Mononuclear cell (primary cell): ENCODE measurements around the gene AGO3. TPM values are rescaled to one million over a fixed set of nuclear protein-coding genes. Genes with fewer than 3 reads are reported as not detected.
"Not testable (repeated sequence)": the region's sequence is repeated elsewhere in the genome, so short reads cannot be mapped to it uniquely, and the experiment has no call there.

ENCODE experiments used
- H3K27me3 ChIP-seq: 2 replicates; pipeline ENCODE4 v1.6.0; 2011; ENCODE audit warnings: low read length, control low read depth; ENCODE audit not compliant: insufficient read depth
- H3K4me1 ChIP-seq: 2 replicates; pipeline ENCODE4 v1.5.1; 2011; ENCODE audit warnings: mild to moderate bottlenecking, low read length, control low read depth; ENCODE audit not compliant: insufficient read depth
- H3K4me3 ChIP-seq: 2 replicates; pipeline ENCODE4 v1.5.1; 2011; ENCODE audit warnings: mild to moderate bottlenecking, low read length, moderate library complexity
- H3K9me3 ChIP-seq: 2 replicates; pipeline ENCODE4 v1.5.1; 2011; ENCODE audit warnings: low read depth, mild to moderate bottlenecking, control low read depth, low read length
- total RNA-seq: library from RNA; depleted of rRNA; stranded (reverse); fragments of >200 nt; gene quantifications from one replicate; pipeline ENCODE4 v1.2.3, GENCODE V29; 2012

The AGO3 gene
- total RNA-seq, result 19.5 TPM

DNA sequence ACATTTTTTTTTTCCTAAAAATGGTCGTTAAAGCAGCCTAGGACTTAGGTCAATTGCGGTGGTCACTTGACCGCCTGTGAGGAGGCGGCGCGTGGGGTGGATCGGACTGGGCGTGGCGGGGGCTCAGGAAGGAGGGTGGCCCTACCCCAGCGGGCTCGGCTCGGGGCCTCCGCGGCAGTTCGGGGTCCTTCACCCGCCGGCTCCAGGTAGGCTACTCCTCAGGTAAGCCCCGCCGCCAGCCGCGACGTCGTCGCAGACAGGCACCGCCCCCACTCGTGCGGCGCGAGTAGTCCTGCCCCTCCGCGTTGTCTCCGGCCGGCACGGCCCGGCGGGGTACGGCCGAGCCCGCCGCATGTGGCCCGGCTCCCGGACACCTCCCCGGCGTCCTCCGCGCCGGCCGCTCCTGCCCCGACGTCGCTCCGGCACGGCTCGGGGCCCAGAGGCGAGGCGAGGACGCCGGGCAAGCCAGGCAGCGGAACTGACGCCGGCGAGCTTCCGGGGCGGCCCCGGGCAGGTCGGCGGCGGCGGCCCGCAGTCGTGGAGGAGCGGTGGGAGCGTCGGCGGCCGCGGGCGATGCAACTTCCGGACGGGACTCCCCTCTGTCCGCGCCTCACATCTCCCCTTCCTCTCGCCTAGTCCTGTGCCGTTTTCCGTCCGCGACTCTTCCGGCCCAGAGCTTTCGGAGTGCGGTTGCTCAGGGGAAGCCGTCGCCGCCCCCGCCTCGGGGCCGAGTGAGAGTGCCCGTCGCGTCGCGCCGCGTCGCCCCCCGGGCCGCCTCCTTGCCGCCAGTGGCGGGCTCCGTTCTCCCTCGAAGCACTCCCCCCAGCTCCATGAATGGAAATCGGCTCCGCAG, at the start of gene AGO3:
Gene AGO3 (plus strand): TSS at position 513 of the 853 bp plus-strand sequence. CDS start 322 bp downstream, at position 835.
- Histone ChIP-seq H3K9me3 (no peaks in the 10 kb centered on the region), H3K4me1 (peaks cover 24% of the 10 kb centered on the region), H3K27me3 (no peaks in the 10 kb centered on the region), H3K4me3 (peak within 1 kb of the TSS; percentile 86)

DNA sequence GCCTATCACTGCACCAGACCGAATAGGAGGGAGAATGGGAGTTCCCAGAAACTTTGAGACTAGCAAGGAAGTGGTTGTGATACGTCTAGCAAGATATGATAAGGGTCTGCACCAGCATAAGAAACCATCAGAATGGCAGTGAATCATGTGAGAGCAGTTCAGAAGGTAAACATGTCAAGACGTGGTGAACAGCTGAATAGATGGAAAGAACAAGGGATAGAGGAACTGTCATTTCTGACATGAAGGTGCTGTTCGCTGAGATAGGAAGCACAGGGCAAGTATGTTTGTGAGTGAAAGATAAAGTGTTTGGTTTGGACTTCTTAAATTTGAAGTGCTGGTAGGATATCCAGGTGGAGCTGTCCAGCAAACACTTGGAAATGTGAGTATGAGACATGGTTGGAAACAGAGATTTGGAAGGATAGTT, 49.0 kb upstream of the AGO3 start:
- Histone ChIP-seq H3K4me1 (peaks cover 39% of the 10 kb centered on the region), H3K9me3 (no peaks in the 10 kb centered on the region), H3K4me3 (no peak overlapping the region), H3K27me3 (no peaks in the 10 kb centered on the region)

DNA sequence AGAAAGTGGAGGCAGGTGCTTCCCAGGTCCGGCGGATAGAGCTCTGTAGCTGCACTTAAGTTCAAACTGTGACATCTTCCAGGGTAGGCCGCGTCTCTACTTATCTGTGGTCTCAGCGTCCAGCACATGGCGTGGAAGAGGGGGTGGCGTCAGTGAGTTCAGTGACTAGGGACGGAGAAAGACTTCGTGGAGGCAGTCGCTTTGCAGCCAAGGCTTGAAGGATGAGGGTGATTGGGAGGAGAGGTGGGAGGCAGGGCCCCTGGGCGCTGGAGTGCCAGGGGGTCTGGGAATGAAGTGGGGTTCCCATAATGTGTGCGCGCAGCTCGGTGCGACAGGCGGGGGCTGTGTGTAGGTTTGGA, 48.3 kb upstream of the AGO3 start:
- H3K4me1 ChIP-seq, result peaks cover 46% of the 10 kb centered on the region
- no peak overlapping the region for H3K4me3 ChIP-seq
- no peaks in the 10 kb centered on the region for H3K27me3 ChIP-seq
- no peaks in the 10 kb centered on the region for H3K9me3 ChIP-seq

DNA sequence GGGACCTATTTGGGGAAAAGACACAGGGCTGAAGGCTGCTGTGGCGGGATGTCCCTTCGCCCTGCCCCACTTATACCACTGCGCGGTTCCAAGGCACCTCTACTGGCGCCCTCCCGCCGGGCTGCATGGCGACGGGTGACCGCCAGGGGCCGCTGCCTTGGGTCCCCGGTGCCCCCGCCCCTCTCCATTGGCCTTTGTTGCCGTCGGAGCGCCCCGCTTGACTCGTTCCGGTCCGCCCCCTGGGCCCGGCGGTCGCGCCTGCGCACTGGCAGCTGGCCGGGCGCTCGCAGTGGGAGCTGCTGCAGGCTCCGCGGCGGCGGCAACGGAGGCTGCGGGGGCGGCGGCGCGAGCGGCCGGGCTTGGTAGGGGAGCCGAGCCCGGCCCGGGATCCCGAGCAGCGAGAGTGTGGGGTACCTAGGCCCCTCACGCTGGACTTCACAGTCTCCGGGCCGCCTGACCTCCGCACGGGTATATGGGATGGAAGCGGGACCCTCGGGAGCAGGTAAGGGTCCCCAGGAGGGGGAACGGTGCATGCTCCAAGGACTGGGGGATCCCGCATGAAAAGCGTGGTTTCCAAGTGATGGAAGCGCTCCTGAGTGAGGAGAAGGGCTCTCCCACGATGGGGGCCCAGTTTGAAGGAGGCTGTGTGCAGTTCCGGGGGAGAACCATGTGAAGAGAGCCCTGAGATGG, 47.8 kb upstream of the AGO3 start, which contains the start of gene AGO1:
Gene AGO1 (plus strand): TSS at position 265 of the 690 bp plus-strand sequence. CDS start 213 bp downstream, at position 478.
- H3K4me3 ChIP-seq, result peak within 1 kb of the TSS; percentile 100
- peaks cover 52% of the 10 kb centered on the region for H3K4me1 ChIP-seq
- no peaks in the 10 kb centered on the region for H3K9me3 ChIP-seq
- H3K27me3 ChIP-seq, result no peaks in the 10 kb centered on the region

DNA sequence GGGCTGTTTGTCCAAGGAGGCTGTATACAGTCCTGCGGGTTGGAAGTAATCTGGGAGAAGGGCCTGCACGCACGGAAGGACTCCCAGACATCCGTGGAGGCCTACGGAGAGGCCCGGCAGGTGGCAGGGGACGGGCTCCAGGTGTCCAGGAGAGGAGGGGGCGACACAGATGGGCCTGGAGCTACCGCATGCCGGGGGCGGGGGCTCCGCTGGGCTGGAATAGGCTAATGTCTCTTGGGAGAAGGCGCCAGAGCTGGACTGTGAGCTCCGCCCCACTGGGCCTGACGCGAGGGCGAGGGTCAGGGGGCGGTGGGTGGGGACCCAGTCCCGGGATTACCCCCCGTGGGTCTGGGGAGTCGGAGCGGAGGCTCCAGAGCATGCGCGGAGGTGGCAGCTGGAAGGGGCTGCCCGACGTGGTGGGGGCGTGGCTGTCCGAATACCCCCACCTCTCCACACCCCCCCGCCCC, 47.2 kb upstream of the AGO3 start:
- H3K9me3 ChIP-seq, result no peaks in the 10 kb centered on the region
- peaks cover 57% of the 10 kb centered on the region for H3K4me1 ChIP-seq
- H3K4me3 ChIP-seq, result peak overlapping the region; percentile 100
- H3K27me3 ChIP-seq, result no peaks in the 10 kb centered on the region

DNA sequence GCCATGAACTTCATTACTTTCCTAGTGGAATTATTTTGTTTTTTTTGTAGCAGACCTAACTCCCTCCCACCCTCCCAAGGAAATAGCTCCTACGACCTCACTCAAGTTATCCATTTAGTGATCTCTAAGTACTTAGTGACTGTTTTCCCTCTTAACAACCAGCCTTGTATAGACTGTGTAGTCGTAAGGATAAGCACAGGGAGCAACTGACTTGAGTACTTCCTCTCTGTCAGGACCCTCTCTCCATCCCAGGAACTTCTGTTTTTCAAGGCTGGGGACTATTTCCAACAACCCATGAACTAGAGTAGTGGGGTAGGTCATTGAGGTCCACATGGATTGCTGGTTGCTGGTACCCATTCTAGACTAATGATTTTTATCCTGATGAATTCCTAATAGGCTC, 46.0 kb upstream of the AGO3 start:
- Histone ChIP-seq H3K4me3 (no peak overlapping the region), H3K27me3 (no peaks in the 10 kb centered on the region), H3K9me3 (no peaks in the 10 kb centered on the region), H3K4me1 (peaks cover 67% of the 10 kb centered on the region)

DNA sequence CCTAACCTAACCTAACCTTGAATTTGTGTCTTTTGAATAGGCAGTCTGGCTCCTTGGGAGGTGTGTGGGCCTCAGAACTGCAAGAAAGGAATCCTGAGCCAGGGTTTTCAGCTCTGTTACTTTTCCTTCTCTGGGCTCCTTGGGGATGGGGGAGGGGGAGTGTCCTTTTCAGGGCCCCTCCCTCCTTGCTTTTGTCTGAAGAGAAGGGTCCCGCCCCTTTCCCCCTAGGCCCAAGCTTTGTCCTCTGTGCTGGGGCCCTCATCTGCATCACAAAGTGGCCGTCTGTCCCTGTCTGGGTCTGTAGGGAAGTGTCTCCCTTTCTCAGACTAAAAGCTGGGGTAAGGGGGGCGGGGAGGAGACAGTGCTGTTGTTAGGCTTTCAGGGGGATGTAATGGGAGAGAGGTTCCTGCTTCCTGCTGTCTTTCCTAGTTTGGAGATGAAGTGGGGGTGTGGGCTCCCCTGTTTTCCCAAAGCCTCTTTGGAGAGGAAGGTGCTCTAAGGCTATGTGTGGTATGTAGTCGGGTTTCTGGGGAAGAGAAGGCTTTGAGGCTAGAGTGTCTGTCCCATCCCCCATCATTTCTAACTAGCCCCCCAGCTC, 44.8 kb upstream of the AGO3 start:
- H3K4me3 ChIP-seq, result no peak overlapping the region
- H3K9me3 ChIP-seq, result no peaks in the 10 kb centered on the region
- H3K4me1 ChIP-seq, result peaks cover 67% of the 10 kb centered on the region
- no peaks in the 10 kb centered on the region for H3K27me3 ChIP-seq

DNA sequence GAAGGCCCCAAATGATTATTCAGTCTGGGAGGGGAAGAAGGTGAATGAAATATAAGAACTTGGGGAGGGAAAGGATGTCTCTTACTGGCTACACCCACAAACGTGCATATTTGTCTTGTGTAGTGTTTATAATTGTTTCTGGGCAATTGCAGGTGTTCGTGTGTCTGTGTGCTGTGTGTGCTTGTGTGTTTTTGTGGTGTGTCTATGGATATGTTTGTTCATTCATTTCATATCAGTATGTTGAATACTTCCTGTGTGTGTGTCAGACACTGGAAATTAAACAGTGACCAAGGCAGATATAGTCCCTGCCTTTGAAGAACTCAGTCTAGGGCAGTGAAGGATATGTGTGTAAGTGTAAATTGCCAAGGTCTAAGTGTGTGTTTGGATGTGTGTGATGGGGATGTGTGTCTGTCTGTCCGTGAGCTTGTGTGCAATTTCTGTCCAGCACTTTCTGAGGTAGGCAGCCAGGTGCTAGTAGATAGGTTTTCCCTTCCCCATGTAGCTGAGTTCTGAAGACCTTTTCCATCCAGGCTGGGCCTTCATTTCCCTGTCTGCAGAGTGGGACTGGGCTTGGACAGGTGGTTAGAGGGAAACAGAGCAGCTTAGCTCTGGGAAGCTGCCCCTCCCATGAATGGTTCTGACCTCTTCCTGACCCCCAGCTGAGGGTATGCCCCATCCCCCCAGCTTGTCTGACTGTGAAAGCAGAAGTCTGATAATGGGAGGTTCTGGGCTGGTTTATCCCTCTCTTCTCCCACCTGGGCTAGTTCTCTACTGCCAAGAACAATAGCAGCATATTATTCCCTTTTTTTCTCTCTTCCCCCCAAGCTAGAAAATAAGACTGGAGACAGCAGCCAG, 44.1 kb upstream of the AGO3 start:
- H3K9me3 ChIP-seq, result no peaks in the 10 kb centered on the region
- no peak overlapping the region for H3K4me3 ChIP-seq
- H3K4me1 ChIP-seq, result peaks cover 67% of the 10 kb centered on the region
- H3K27me3 ChIP-seq, result no peaks in the 10 kb centered on the region

DNA sequence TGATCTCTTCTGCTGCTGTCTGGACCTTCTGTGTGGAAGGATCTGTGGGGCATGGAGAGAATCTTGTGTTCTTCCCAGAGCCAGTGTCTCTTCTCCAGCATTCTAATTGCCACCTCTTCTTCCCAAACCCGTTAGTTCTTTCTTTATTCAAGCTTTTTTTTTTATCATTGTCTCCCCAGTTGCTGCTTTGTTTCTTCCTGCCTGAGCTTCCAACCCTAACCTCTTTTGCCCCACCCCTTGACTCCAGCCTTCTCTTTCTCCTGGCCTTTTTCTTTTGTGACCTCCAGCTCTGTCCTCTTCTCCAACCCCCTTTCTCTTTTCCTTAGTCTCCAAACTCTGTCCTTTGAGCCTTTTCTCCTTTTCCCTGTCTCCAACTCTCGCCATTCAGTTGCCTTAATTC, 43.4 kb upstream of the AGO3 start:
- H3K9me3 ChIP-seq, result no peaks in the 10 kb centered on the region
- H3K4me3 ChIP-seq, result no peak overlapping the region
- no peaks in the 10 kb centered on the region for H3K27me3 ChIP-seq
- H3K4me1 ChIP-seq, result peaks cover 66% of the 10 kb centered on the region

DNA sequence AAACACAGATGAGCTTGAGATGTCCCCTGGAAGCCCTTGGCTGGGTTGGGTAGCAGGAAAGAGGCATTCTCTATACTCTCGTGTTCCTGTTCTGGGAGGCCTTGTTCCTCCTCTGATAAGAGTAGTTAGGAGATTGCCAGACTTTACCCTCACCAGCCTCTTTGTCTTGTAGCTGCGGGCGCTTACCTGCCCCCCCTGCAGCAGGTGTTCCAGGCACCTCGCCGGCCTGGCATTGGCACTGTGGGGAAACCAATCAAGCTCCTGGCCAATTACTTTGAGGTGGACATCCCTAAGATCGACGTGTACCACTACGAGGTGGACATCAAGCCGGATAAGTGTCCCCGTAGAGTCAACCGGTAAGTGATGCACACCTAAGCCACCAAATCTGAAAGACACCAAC, 42.6 kb upstream of the AGO3 start:
- Histone ChIP-seq H3K4me3 (no peak overlapping the region), H3K27me3 (no peaks in the 10 kb centered on the region), H3K9me3 (no peaks in the 10 kb centered on the region), H3K4me1 (peaks cover 64% of the 10 kb centered on the region)

DNA sequence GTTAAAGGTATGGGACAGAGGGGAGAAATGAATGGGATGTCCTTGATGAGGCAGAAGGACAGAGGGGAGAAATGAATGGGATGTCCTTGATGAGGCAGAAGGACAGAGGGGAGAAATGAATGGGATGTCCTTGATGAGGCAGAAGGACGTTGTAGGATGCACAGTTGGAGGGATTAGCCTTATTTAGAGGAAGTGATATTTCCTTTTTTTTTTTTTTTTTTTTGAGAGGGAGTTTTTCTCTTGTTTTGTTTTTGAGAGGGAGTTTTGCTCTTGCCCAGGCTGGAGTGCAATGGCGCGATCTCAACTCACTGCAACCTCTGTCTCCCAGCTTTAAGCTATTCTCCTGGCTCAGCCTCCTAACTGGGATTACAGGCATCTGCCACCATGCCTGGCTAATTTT, 41.9 kb upstream of the AGO3 start:
- H3K27me3 ChIP-seq, H3K4me3 ChIP-seq, H3K9me3 ChIP-seq: not testable (repeated sequence)
- peaks cover 65% of the 10 kb centered on the region for H3K4me1 ChIP-seq

DNA sequence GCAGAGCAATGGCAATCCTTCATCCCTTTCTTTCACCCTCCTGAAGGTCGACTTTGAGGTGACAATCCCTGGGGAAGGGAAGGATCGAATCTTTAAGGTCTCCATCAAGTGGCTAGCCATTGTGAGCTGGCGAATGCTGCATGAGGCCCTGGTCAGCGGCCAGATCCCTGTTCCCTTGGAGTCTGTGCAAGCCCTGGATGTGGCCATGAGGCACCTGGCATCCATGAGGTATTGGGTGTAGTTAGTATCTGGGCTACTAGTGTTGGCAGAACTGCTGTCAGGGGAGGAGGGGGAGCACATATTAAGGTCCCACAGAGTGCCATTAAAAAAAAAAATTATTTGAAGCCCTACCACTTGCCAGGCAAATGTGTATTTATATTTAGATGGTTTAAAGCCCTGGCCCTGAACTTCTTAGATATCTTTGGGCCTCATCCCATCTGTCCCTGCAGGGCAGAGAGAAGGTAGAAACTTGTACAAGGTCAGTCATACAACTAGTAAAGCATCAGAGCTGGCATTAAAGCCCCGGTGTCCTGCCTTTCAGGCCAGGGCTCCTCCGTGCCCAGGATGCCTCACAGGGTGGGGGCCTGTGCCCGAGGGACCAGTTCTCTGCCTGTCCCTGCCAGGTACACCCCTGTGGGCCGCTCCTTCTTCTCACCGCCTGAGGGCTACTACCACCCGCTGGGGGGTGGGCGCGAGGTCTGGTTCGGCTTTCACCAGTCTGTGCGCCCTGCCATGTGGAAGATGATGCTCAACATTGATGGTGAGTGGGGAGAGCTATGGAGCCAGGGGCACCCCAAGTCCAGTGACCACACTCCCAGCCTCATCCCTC, 37.6 kb upstream of the AGO3 start:
- no peaks in the 10 kb centered on the region for H3K9me3 ChIP-seq
- H3K27me3 ChIP-seq, result no peaks in the 10 kb centered on the region
- no peak overlapping the region for H3K4me3 ChIP-seq
- H3K4me1 ChIP-seq, result peaks cover 36% of the 10 kb centered on the region

DNA sequence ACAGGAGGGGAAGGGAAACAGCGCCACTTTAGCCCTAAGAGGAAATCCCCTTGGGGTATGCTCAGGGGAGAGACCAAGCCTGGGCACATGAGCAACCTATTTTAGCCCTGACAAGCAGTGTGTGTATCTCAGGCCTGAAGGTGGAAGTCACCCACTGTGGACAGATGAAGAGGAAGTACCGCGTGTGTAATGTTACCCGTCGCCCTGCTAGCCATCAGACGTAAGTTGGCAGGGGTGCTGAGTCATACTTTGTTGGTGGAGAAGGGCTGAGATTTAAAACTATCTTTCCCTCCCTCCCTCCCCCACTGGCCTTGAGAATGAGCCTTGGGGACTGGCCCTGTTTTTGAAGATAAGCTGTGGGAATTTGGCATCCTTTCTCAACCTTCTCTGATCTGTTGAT, 36.7 kb upstream of the AGO3 start:
- no peaks in the 10 kb centered on the region for H3K9me3 ChIP-seq
- peaks cover 32% of the 10 kb centered on the region for H3K4me1 ChIP-seq
- H3K27me3 ChIP-seq, result no peaks in the 10 kb centered on the region
- H3K4me3 ChIP-seq, result no peak overlapping the region

DNA sequence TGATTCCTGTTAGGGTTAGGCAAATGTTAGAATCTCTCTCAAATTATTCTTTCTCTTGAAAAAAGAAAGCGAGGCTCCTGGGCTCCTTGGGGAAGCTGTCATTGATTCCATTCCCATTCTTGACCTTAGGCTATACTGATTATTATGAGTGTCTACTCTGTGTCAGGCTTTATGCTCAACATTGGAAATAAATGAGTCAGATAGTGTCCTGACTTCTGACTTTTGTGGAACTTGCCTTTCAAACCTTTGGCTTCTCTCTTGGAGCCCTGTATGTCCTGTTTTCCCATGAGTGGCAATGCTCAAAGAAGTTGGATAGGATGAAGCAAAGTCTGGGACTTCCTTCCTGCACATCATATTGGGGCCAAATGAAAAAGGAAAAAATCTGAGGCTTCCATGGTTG, 36.2 kb upstream of the AGO3 start:
- Histone ChIP-seq H3K9me3 (no peaks in the 10 kb centered on the region), H3K4me3 (no peak overlapping the region), H3K27me3 (no peaks in the 10 kb centered on the region), H3K4me1 (peaks cover 33% of the 10 kb centered on the region)
